Bronchial epithelial cell (primary cell): ENCODE data around the gene NPAS3. TPM values are rescaled to one million over a fixed set of nuclear protein-coding genes. Genes with fewer than 3 reads are reported as not detected.

ENCODE experiments used
- DNase-seq: peaks from one replicate; pipeline ENCODE4 v3.0.0-alpha.2; 2010; ENCODE audit warnings: low read depth
- FAIRE-seq: peaks from 2 replicates; lab custom pipeline; 2011; peaks lifted over from hg19 to GRCh38; lab: Jason Lieb, UNC
- H3K27me3 ChIP-seq: 2 replicates; pipeline ENCODE4 v1.5.1; 2011; ENCODE audit warnings: low read length; ENCODE audit not compliant: control insufficient read depth, insufficient read depth
- H3K36me3 ChIP-seq: 2 replicates; pipeline ENCODE4 v1.5.1; 2011; ENCODE audit warnings: low read length; ENCODE audit not compliant: control insufficient read depth, insufficient read depth
- H3K4me3 ChIP-seq: 2 replicates; pipeline ENCODE4 v1.5.1; 2011; ENCODE audit warnings: mild to moderate bottlenecking, low read depth, low read length, control low read depth
- total RNA-seq: library from RNA; depleted of rRNA; stranded (reverse); fragments of >200 nt; gene quantifications from 2 replicates; pipeline ENCODE4 v1.2.1, GENCODE V29; 2014
- TF ChIP-seq, protein P1 (sequence below): IDR thresholded peaks from 2 replicates; pipeline ENCODE4 v1.5.1; 2011; ENCODE audit warnings: mild to moderate bottlenecking, moderate library complexity, low read length, control low read depth, inconsistent platforms; ENCODE audit not compliant: insufficient read depth, severe bottlenecking

NPAS3 gene
- total RNA-seq, 1 donor from 2014 or later, result not detected

- Histone ChIP-seq H3K4me3 (no peak overlapping the region), H3K27me3 (no peaks in the 10 kb centered on the region), H3K36me3 (no peaks in the 10 kb centered on the region)
- TF ChIP-seq, protein P1, sequence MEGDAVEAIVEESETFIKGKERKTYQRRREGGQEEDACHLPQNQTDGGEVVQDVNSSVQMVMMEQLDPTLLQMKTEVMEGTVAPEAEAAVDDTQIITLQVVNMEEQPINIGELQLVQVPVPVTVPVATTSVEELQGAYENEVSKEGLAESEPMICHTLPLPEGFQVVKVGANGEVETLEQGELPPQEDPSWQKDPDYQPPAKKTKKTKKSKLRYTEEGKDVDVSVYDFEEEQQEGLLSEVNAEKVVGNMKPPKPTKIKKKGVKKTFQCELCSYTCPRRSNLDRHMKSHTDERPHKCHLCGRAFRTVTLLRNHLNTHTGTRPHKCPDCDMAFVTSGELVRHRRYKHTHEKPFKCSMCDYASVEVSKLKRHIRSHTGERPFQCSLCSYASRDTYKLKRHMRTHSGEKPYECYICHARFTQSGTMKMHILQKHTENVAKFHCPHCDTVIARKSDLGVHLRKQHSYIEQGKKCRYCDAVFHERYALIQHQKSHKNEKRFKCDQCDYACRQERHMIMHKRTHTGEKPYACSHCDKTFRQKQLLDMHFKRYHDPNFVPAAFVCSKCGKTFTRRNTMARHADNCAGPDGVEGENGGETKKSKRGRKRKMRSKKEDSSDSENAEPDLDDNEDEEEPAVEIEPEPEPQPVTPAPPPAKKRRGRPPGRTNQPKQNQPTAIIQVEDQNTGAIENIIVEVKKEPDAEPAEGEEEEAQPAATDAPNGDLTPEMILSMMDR, result no peak
- DNase-seq (no peak), FAIRE-seq (no peak)
Measured at GRCh38 chr14:33335366-33335765, 396.7 kb downstream of the NPAS3 start.

- H3K4me3 ChIP-seq, result no peak overlapping the region
- no peaks in the 10 kb centered on the region for H3K36me3 ChIP-seq
- no peak for DNase-seq
- TF ChIP-seq, protein P1, result no peak
- no peak for FAIRE-seq
- H3K27me3 ChIP-seq, result no peaks in the 10 kb centered on the region
Measured at GRCh38 chr14:33342299-33342974, 403.8 kb downstream of the NPAS3 start.

DNA sequence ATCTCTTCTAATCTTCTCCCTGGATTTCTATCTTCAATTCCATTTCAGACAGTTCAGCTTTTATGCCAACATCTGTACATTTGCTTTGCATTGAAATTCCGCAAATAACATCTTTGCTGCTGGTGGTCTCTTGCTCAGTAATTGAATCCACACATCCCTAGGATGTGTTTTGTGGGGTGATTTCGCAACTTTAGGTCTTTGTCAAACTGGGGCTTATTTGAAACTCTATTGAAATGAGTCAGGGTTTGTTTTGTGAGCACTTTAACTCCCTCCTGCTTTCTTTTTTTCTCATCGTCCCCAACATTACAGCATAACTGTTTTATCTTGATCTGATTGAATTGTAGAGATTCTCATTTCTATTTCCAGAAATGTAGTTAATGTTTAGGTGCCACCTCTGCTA, 404.3 kb downstream of the NPAS3 start:
- FAIRE-seq (no peak), DNase-seq (peak; percentile 3)
- Histone ChIP-seq H3K36me3 (no peaks in the 10 kb centered on the region), H3K27me3 (no peaks in the 10 kb centered on the region), H3K4me3 (no peak overlapping the region)
- TF ChIP-seq, protein P1, result no peak

DNA sequence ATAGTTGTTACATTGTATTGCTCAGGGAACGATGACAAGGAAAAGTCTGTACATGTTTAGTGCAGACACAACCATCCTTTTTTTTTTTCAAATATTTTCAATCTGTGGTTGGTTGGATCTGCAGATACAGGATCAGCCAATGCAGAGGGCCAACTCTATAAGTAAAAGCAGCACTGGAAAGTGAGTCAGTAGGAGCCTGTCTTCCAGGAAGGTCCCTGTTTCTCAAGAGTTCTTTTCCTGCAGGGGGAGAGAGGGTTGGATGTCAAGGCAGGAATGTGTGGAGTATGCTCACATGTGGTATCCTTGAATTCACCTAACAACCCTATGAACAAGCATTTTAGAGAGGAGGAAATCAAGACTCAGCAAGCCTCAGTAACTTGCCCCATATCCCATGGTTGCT, 409.1 kb downstream of the NPAS3 start:
- H3K36me3 ChIP-seq, result no peaks in the 10 kb centered on the region
- TF ChIP-seq, protein P1, result no peak
- no peak for FAIRE-seq
- H3K27me3 ChIP-seq, result no peaks in the 10 kb centered on the region
- no peak overlapping the region for H3K4me3 ChIP-seq
- peak; percentile 57 for DNase-seq

DNA sequence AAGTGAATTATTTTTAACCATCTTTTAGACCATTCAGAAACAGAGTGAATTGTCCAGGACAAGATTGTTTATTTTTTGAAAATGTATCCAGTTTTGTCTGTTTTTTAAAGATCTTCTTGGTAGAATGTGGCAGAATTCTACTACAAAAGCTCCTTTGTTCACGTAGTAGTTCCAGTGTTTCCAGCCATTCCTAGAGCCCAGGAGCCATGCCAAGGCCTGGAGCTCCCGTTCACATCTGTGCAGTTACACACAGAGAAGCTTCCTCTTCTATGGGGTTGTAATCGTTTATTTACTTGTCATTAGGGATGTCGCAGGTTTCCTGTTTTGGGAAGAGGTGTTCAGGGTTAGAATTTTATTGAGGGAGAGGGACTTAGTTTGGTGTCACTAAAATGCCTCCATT, 409.8 kb downstream of the NPAS3 start:
- TF ChIP-seq, protein P1, result no peak
- H3K36me3 ChIP-seq, result no peaks in the 10 kb centered on the region
- no peaks in the 10 kb centered on the region for H3K27me3 ChIP-seq
- no peak for FAIRE-seq
- DNase-seq, result no peak
- H3K4me3 ChIP-seq, result no peak overlapping the region

DNA sequence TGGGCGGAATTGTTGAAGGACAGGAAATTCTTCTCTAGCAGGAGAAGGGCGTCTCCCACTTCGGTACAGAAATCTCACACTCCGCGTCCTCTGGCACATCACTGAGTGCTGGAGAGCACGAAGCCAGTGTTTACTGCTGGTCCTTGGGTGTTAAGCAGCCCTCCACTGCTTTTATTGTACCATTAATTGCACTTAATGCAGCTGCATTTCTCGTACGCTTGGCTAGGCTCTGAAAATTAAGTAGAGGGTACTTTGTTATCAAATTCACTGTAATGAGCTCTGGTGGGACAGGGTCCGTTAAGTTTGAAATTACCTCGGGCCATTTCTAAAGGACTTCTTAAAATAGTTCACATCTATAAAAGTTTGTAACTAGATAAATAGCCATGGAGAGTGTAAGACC, 411.2 kb downstream of the NPAS3 start:
- Histone ChIP-seq H3K36me3 (no peaks in the 10 kb centered on the region), H3K27me3 (no peaks in the 10 kb centered on the region), H3K4me3 (no peak overlapping the region)
- FAIRE-seq (no peak), DNase-seq (no peak)
- TF ChIP-seq, protein P1, result no peak
